ENCODE measurements around the gene LRMDA. TPM values are rescaled to one million over a fixed set of nuclear protein-coding genes. Genes with fewer than 3 reads are reported as not detected.

Gene LRMDA
- polyA plus RNA-seq, 1 donor (not counting 4 experiments of a cell fraction or from before 2014, with no cell fraction given): not detected

- dilution Hi-C loops (cut with MboI; ENCODE audit: extremely low pct_ligation_motif_present, low sequenced_read_pairs): no loop called here
- H2AFZ ChIP-seq (ENCODE audit: control insufficient read depth, low read length): no peak overlapping the region
Measured at GRCh38 chr10:75630746-75631145, 199.3 kb downstream of the LRMDA start.

GRCh38 chr10:75632805-75633462 lies 201.5 kb downstream of the LRMDA start:
- Histone ChIP-seq H3K9me1 (ENCODE audit: control insufficient read depth, extremely low read depth, insufficient read depth, low read length) (no peaks in the 10 kb centered on the region), H3K4me3 (ENCODE audit: control insufficient read depth in 2 of 3, extremely low read depth in 1 of 3, insufficient read depth in 2 of 3, low read depth in 1 of 3, low read length in 3 of 3) (no peak overlapping the region), H2AFZ (ENCODE audit: control insufficient read depth, low read length) (no peak overlapping the region), H3K4me1 (ENCODE audit: control insufficient read depth, extremely low read depth, insufficient read depth, low read length) (no peaks in the 10 kb centered on the region), H3K27ac (ENCODE audit: control insufficient read depth, insufficient read depth, low read length) (no peak overlapping the region), H3K36me3 (ENCODE audit: control insufficient read depth in 2 of 2, extremely low read depth in 1 of 2, insufficient read depth in 2 of 2, low read length in 2 of 2) (no peaks in the 10 kb centered on the region), H4K20me1 (ENCODE audit: control insufficient read depth, extremely low read depth, insufficient read depth, low read length) (no peaks in the 10 kb centered on the region), H3K79me2 (ENCODE audit: control insufficient read depth, insufficient read depth, low read length) (no peaks in the 10 kb centered on the region), H3K9ac (ENCODE audit: control insufficient read depth, extremely low read depth, insufficient read depth, low read length) (no peak overlapping the region), H3K27me3 (ENCODE audit: control insufficient read depth, extremely low read depth, insufficient read depth, low read length) (no peaks in the 10 kb centered on the region), H3K9me3 (ENCODE audit: control insufficient read depth, low read depth, low read length) (no peaks in the 10 kb centered on the region), H3K4me2 (ENCODE audit: control insufficient read depth, extremely low read depth, insufficient read depth, low read depth, low read length) (no peak overlapping the region)
- FAIRE-seq (no peak), DNase-seq (ENCODE audit: low read depth, low spot score) (no peak)
- dilution Hi-C loops (cut with MboI; ENCODE audit: extremely low pct_ligation_motif_present, low sequenced_read_pairs): no loop called here
- no peak for TF ChIP-seq EZH2 (IDR thresholded peaks at IDR 0.05; ENCODE audit: low read length)

More at GRCh38 chr10:75630746-75631145, 199.3 kb downstream of the LRMDA start:
- Histone ChIP-seq H3K4me1 (ENCODE audit: control insufficient read depth, extremely low read depth, insufficient read depth, low read length) (no peaks in the 10 kb centered on the region), H3K27me3 (ENCODE audit: control insufficient read depth, extremely low read depth, insufficient read depth, low read length) (no peaks in the 10 kb centered on the region), H4K20me1 (ENCODE audit: control insufficient read depth, extremely low read depth, insufficient read depth, low read length) (no peaks in the 10 kb centered on the region), H3K79me2 (ENCODE audit: control insufficient read depth, insufficient read depth, low read length) (no peaks in the 10 kb centered on the region), H3K36me3 (ENCODE audit: control insufficient read depth in 2 of 2, extremely low read depth in 1 of 2, insufficient read depth in 2 of 2, low read length in 2 of 2) (no peaks in the 10 kb centered on the region), H3K4me3 (ENCODE audit: control insufficient read depth in 2 of 3, extremely low read depth in 1 of 3, insufficient read depth in 2 of 3, low read depth in 1 of 3, low read length in 3 of 3) (no peak overlapping the region), H3K4me2 (ENCODE audit: control insufficient read depth, extremely low read depth, insufficient read depth, low read depth, low read length) (no peak overlapping the region), H3K9me1 (ENCODE audit: control insufficient read depth, extremely low read depth, insufficient read depth, low read length) (no peaks in the 10 kb centered on the region), H3K9me3 (ENCODE audit: control insufficient read depth, low read depth, low read length) (no peaks in the 10 kb centered on the region), H3K27ac (ENCODE audit: control insufficient read depth, insufficient read depth, low read length) (no peak overlapping the region), H3K9ac (ENCODE audit: control insufficient read depth, extremely low read depth, insufficient read depth, low read length) (no peak overlapping the region)
- DNase-seq (ENCODE audit: low read depth, low spot score) (no peak), FAIRE-seq (no peak)
- TF ChIP-seq CTCF (optimal IDR thresholded peaks at IDR 0.05 in 1 of 3, IDR thresholded peaks at IDR 0.05 in 1 of 3, conservative IDR thresholded peaks at IDR 0.05 in 1 of 3; ENCODE audit: extremely low read depth in 1 of 3, insufficient read depth in 2 of 3, low read length in 3 of 3) (no peak), EZH2 (IDR thresholded peaks at IDR 0.05; ENCODE audit: low read length) (no peak)

GRCh38 chr10:75633568-75633967 lies 202.1 kb downstream of the LRMDA start:
- dilution Hi-C loops (cut with MboI; ENCODE audit: extremely low pct_ligation_motif_present, low sequenced_read_pairs): no loop called here
- no peak overlapping the region for H3K27ac ChIP-seq (ENCODE audit: control insufficient read depth, insufficient read depth, low read length)
- no peaks in the 10 kb centered on the region for H3K27me3 ChIP-seq (ENCODE audit: control insufficient read depth, extremely low read depth, insufficient read depth, low read length)
- H3K79me2 ChIP-seq (ENCODE audit: control insufficient read depth, insufficient read depth, low read length): no peaks in the 10 kb centered on the region
- no peaks in the 10 kb centered on the region for H3K9me1 ChIP-seq (ENCODE audit: control insufficient read depth, extremely low read depth, insufficient read depth, low read length)
- no peak overlapping the region for H3K9ac ChIP-seq (ENCODE audit: control insufficient read depth, extremely low read depth, insufficient read depth, low read length)
- H3K4me2 ChIP-seq (ENCODE audit: control insufficient read depth, extremely low read depth, insufficient read depth, low read depth, low read length): no peak overlapping the region
- H3K4me3 ChIP-seq (ENCODE audit: control insufficient read depth in 2 of 3, extremely low read depth in 1 of 3, insufficient read depth in 2 of 3, low read depth in 1 of 3, low read length in 3 of 3): no peak overlapping the region
- H3K4me1 ChIP-seq (ENCODE audit: control insufficient read depth, extremely low read depth, insufficient read depth, low read length): no peaks in the 10 kb centered on the region
- no peak overlapping the region for H2AFZ ChIP-seq (ENCODE audit: control insufficient read depth, low read length)
- H4K20me1 ChIP-seq (ENCODE audit: control insufficient read depth, extremely low read depth, insufficient read depth, low read length): no peaks in the 10 kb centered on the region
- no peaks in the 10 kb centered on the region for H3K36me3 ChIP-seq (ENCODE audit: control insufficient read depth in 2 of 2, extremely low read depth in 1 of 2, insufficient read depth in 2 of 2, low read length in 2 of 2)
- no peaks in the 10 kb centered on the region for H3K9me3 ChIP-seq (ENCODE audit: control insufficient read depth, low read depth, low read length)
- TF ChIP-seq CTCF (optimal IDR thresholded peaks at IDR 0.05 in 1 of 3, IDR thresholded peaks at IDR 0.05 in 1 of 3, conservative IDR thresholded peaks at IDR 0.05 in 1 of 3; ENCODE audit: extremely low read depth in 1 of 3, insufficient read depth in 2 of 3, low read length in 3 of 3): no peak
- no peak for TF ChIP-seq EZH2 (IDR thresholded peaks at IDR 0.05; ENCODE audit: low read length)
- FAIRE-seq: no peak
- no peak for DNase-seq (ENCODE audit: low read depth, low spot score)

Data from keratinocyte (primary cell).